Smooth muscle cell (in vitro differentiated cells): ENCODE data around the gene KRT84. TPM values are rescaled to one million over a fixed set of nuclear protein-coding genes. Genes with fewer than 3 reads are reported as not detected.

Source experiments
- DNase-seq: peaks from one replicate; lab custom pipeline; 2025; ENCODE audit not compliant: unreplicated experiment; lab: John Stamatoyannopoulos, UW
- H2AFZ ChIP-seq: fragments of 200-600 bp; sonication (generic); 2 replicates; pipeline ENCODE4 v1.6.0; 2016; ENCODE audit warnings: antibody characterized with exemption, low read depth, mild to moderate bottlenecking
- H3F3A ChIP-seq: fragments of 200-600 bp; sonication (generic); 2 replicates; pipeline ENCODE4 v1.6.0; 2017; ENCODE audit warnings: antibody characterized with exemption, low read depth
- H3K27ac ChIP-seq: fragments of 200-600 bp; sonication (generic); 2 replicates; pipeline ENCODE4 v1.5.1; 2016; ENCODE audit warnings: low read depth, mild to moderate bottlenecking
- H3K27me3 ChIP-seq: fragments of 200-600 bp; sonication (generic); 2 replicates; pipeline ENCODE4 v1.6.1; 2016; ENCODE audit warnings: low read depth, mild to moderate bottlenecking
- H3K36me3 ChIP-seq: fragments of 200-600 bp; sonication (generic); 2 replicates; pipeline ENCODE4 v1.5.1; 2016; ENCODE audit warnings: low read depth
- H3K4me1 ChIP-seq: fragments of 200-600 bp; sonication (generic); 2 replicates; pipeline ENCODE4 v1.5.1; 2016; ENCODE audit warnings: low read depth
- H3K4me2 ChIP-seq: fragments of 200-600 bp; sonication (generic); 2 replicates; pipeline ENCODE4 v1.6.0; 2016; ENCODE audit warnings: mild to moderate bottlenecking
- H3K4me3 ChIP-seq: fragments of 200-600 bp; sonication (generic); 2 replicates; pipeline ENCODE4 v1.5.1; 2016; ENCODE audit warnings: mild to moderate bottlenecking
- H3K79me2 ChIP-seq: fragments of 200-600 bp; sonication (generic); 2 replicates; pipeline ENCODE4 v1.6.0; 2016; ENCODE audit warnings: low read depth, mild to moderate bottlenecking
- H3K9ac ChIP-seq: fragments of 200-600 bp; sonication (generic); 2 replicates; pipeline ENCODE4 v1.6.0; 2016; ENCODE audit warnings: low read depth
- H3K9me3 ChIP-seq: fragments of 200-600 bp; sonication (generic); replicated peaks from 2 replicates; pipeline ENCODE4 v1.5.1; 2016; ENCODE audit warnings: low read depth
- H4K20me1 ChIP-seq: fragments of 200-600 bp; sonication (generic); 2 replicates; pipeline ENCODE4 v1.6.0; 2016; ENCODE audit warnings: low read depth
- CTCF ChIP-seq: fragments of 200-600 bp; sonication (generic); IDR thresholded peaks from 2 replicates; pipeline ENCODE4 v1.5.1; 2017; ENCODE audit warnings: borderline replicate concordance, mild to moderate bottlenecking, antibody characterized with exemption; ENCODE audit not compliant: insufficient read depth, poor library complexity, severe bottlenecking
- WGBS: methylation state at CpG from one replicate; pipeline ENCODE4 v1.1.7; 2016; ENCODE audit warnings: low lambda C conversion rate; 5-methylcytosine and 5-hydroxymethylcytosine counted together
- polyA plus RNA-seq: library from polyadenylated mRNA; unstranded; fragments of >200 nt; fragmentation: Nextera tagmentation; extraction: Ambion mirVana; gene quantifications from 2 replicates; pipeline ENCODE4 v1.2.1, GENCODE V29; 2016
- total RNA-seq: library from RNA; depleted of rRNA; stranded (reverse); fragments of >200 nt; gene quantifications from 2 replicates; pipeline ENCODE4 v1.2.3, GENCODE V29; 2014

KRT84 gene
- total and polyA plus RNA-seq, 2 experiments from 2014 or later: 0.09 to 5.6 TPM

GRCh38 chr12:52405922-52406385 lies 20.5 kb upstream of the KRT84 start, which contains the start of gene KRT82:
Gene KRT82, minus strand, starts transcription at chr12:52406335. Its CDS starts 58 bp downstream, at chr12:52406277.
- H3F3A ChIP-seq: no peaks in the 10 kb centered on the region
- DNase-seq: no peak
- H2AFZ ChIP-seq: no peak within 1 kb of the TSS
- no peak within 1 kb of the TSS for H3K9ac ChIP-seq
- H3K27ac ChIP-seq: no peak within 1 kb of the TSS
- no peak within 1 kb of the TSS for H3K4me2 ChIP-seq
- no peaks in the 10 kb centered on the region for H3K9me3 ChIP-seq
- H3K4me3 ChIP-seq: no peak within 1 kb of the TSS
- no peaks in the 10 kb centered on the region for H3K79me2 ChIP-seq
- H3K4me1 ChIP-seq: no peaks in the 10 kb centered on the region
- no peaks in the 10 kb centered on the region for H4K20me1 ChIP-seq
- no peaks in the 10 kb centered on the region for H3K27me3 ChIP-seq
- H3K36me3 ChIP-seq: no peaks in the 10 kb centered on the region
- 95% methylated on average over 14 of the region's 14 CpGs for WGBS
- TF ChIP-seq CTCF: no peak

- no peak for DNase-seq
- Histone ChIP-seq H3K4me2 (no peak overlapping the region), H3K79me2 (no peaks in the 10 kb centered on the region), H3F3A (no peaks in the 10 kb centered on the region), H3K36me3 (no peaks in the 10 kb centered on the region), H3K4me1 (no peaks in the 10 kb centered on the region), H3K9ac (no peak overlapping the region), H3K4me3 (no peak overlapping the region), H4K20me1 (no peaks in the 10 kb centered on the region), H2AFZ (no peak overlapping the region), H3K9me3 (no peaks in the 10 kb centered on the region), H3K27ac (no peak overlapping the region), H3K27me3 (no peaks in the 10 kb centered on the region)
- WGBS: 96% methylated on average over 3 of the region's 3 CpGs
- TF ChIP-seq CTCF: no peak
These were observed 19.5 kb upstream of the KRT84 start for GRCh38 chr12:52404951-52405350.

GRCh38 chr12:52403561-52403960 lies 18.1 kb upstream of the KRT84 start:
- 94% methylated on average over 9 of the region's 9 CpGs for WGBS
- Histone ChIP-seq H2AFZ (no peak overlapping the region), H3K27ac (no peak overlapping the region), H3K4me2 (no peak overlapping the region), H3K27me3 (no peaks in the 10 kb centered on the region), H3K9ac (no peak overlapping the region), H3K9me3 (no peaks in the 10 kb centered on the region), H3F3A (no peaks in the 10 kb centered on the region), H3K4me1 (no peaks in the 10 kb centered on the region), H3K36me3 (no peaks in the 10 kb centered on the region), H4K20me1 (no peaks in the 10 kb centered on the region), H3K79me2 (no peaks in the 10 kb centered on the region), H3K4me3 (no peak overlapping the region)
- no peak for TF ChIP-seq CTCF
- DNase-seq: no peak

- Histone ChIP-seq H3K9ac (no peak overlapping the region), H3K9me3 (no peaks in the 10 kb centered on the region), H4K20me1 (no peaks in the 10 kb centered on the region), H3K4me2 (no peak overlapping the region), H3K27me3 (no peaks in the 10 kb centered on the region), H3K79me2 (no peaks in the 10 kb centered on the region), H2AFZ (no peak overlapping the region), H3K4me1 (no peaks in the 10 kb centered on the region), H3K27ac (no peak overlapping the region), H3F3A (no peaks in the 10 kb centered on the region), H3K36me3 (no peaks in the 10 kb centered on the region), H3K4me3 (no peak overlapping the region)
- DNase-seq: no peak
- no peak for TF ChIP-seq CTCF
- 83% methylated on average over 3 of the region's 3 CpGs for WGBS
These were observed 17.6 kb upstream of the KRT84 start for GRCh38 chr12:52402873-52403540.
